Glutamatergic neuron (in vitro differentiated cells): ENCODE results near the gene MAB21L4. TPM values are rescaled to one million over a fixed set of nuclear protein-coding genes. Genes with fewer than 3 reads are reported as not detected.

ENCODE experiments used
- DNase-seq: peaks from one replicate; pipeline ENCODE4 v3.0.0; 2022
- H3K27ac Mint-ChIP-seq: one replicate; pipeline ENCODE4 v1.8.0; 2020; ENCODE audit warnings: mild to moderate bottlenecking, mixed read lengths, inconsistent platforms; ENCODE audit not compliant: unreplicated experiment
- H3K27me3 Mint-ChIP-seq: one replicate; pipeline ENCODE4 v1.8.0; 2020; ENCODE audit warnings: mild to moderate bottlenecking, moderate library complexity, mixed read lengths, inconsistent platforms; ENCODE audit not compliant: unreplicated experiment
- H3K36me3 Mint-ChIP-seq: one replicate; pipeline ENCODE4 v1.8.0; 2020; ENCODE audit warnings: mild to moderate bottlenecking, mixed read lengths, inconsistent platforms; ENCODE audit not compliant: unreplicated experiment
- H3K4me1 Mint-ChIP-seq: one replicate; pipeline ENCODE4 v1.8.0; 2020; ENCODE audit warnings: mild to moderate bottlenecking, low read depth, mixed read lengths, inconsistent platforms; ENCODE audit not compliant: unreplicated experiment
- H3K4me3 Mint-ChIP-seq: one replicate; pipeline ENCODE4 v1.8.0; 2020; ENCODE audit warnings: mild to moderate bottlenecking, mixed read lengths, inconsistent platforms; ENCODE audit not compliant: unreplicated experiment
- H3K9me3 Mint-ChIP-seq: one replicate; pipeline ENCODE4 v1.8.0; 2020; ENCODE audit warnings: mild to moderate bottlenecking, moderate library complexity, mixed read lengths, inconsistent platforms; ENCODE audit not compliant: unreplicated experiment
- CTCF ChIP-seq: fragments of 200-600 bp; sonication (generic); IDR thresholded peaks from one replicate; pipeline ENCODE4 v1.5.0; 2021; ENCODE audit not compliant: partially characterized antibody, unreplicated experiment
- total RNA-seq: library from RNA; stranded (reverse); fragmentation: NEBNext Ultra II Directional; extraction: Animal tissue kit (Norgen Biotek cat#: 25700); gene quantifications from one replicate; pipeline ENCODE4 v1.2.1, GENCODE V29; 2021; ENCODE audit not compliant: unreplicated experiment

Gene MAB21L4
- total RNA-seq, 1 donor from 2014 or later = not detected

DNA sequence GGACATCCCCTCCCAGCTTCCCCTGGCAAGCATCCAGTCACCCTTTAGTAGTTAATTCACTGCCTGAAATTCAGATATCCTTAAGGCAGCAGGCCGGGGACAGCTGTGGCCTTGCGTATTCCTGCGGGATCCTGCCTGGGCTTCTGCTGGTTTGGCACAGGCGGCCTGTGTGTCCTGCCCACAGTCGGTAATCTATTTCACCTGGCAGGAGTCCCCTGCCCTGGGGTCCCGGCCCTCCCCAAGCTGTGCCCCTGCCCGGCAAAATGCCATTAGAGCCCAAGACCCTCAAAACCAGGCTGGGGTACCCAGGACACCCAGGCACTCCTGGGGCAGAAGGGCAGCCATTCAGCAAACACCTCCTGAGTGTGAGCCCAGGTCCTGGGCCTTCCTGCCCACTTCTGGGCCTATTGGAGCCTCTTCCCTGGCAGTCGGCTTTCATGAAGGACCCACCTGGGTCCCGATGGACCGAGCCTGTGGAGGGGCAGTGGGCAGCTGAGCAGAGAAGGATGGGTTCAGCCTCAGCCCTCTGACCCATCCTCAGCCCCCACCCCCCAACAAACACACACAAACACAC is 21.8 kb upstream of the MAB21L4 start:
- DNase-seq = peak; percentile 66
- H3K4me1 Mint-ChIP-seq = peaks cover 3% of the 10 kb centered on the region
- no peak overlapping the region for H3K27ac Mint-ChIP-seq
- no peak for TF ChIP-seq CTCF
- peaks cover 3% of the 10 kb centered on the region for H3K9me3 Mint-ChIP-seq
- no peaks in the 10 kb centered on the region for H3K27me3 Mint-ChIP-seq
- peak overlapping the region; percentile 69 for H3K4me3 Mint-ChIP-seq
- no peaks in the 10 kb centered on the region for H3K36me3 Mint-ChIP-seq

DNA sequence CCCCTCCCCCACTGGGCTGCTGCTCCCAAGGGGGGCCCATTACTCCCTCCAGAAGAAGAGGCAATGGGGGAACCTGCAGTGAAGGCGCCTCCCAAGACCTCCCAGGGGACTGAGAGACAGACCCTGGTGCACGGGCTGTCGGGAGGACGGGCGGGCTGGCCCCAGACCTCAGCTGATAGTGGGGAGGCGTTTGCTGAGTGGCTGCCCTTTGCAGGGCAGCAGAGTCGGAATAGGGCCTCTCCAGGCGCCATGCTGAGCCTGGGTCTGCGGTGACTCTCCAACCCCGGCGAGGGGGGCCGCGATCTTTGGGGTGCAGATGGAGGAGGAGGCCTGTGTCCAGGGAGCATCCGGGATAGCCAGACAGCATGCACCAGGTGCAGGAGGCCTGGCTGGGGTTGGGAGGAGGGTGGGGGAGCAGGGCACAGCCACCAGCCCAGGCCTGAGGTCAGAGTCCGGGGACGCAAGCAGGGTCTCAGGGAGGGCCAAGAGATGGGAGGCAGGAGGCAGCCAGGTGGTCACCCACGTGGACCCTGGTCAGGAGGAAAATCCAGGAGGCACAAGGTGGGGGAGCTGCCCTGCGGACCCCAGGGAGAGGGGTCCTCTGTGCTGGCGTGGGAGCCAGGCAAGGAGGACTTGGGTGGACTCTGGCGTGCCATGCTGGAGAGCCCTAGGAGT is 21.2 kb upstream of the MAB21L4 start:
- H3K4me3 Mint-ChIP-seq = peak overlapping the region; percentile 69
- H3K4me1 Mint-ChIP-seq = peaks cover 3% of the 10 kb centered on the region
- no peaks in the 10 kb centered on the region for H3K36me3 Mint-ChIP-seq
- TF ChIP-seq CTCF = no peak
- peak overlapping the region; percentile 55 for H3K27ac Mint-ChIP-seq
- peak; percentile 55 for DNase-seq
- no peaks in the 10 kb centered on the region for H3K27me3 Mint-ChIP-seq
- H3K9me3 Mint-ChIP-seq = peaks cover 4% of the 10 kb centered on the region

DNA sequence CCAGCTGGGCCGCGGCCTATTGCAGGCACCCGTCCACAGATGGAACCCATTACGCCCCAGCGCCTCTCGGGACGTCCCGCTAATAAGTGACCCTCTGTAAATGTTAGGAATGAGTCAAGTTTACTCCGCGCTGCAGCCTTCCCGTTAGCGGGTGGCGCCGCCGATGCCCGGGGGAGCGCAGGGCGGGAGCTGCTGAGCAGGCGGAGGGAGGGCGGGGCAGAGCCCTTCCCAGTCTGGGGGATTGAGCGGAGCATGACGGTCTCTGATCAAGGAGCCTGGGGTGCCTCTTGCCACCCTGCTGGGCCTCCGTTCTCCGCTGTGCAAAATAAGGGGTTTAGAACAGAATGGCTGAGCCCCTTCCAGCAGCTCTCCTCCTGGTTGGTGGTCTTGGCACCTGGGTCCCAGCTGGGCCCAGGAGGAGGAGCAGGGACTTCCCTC is 20.6 kb upstream of the MAB21L4 start:
- DNase-seq = peak; percentile 82
- Mint-ChIP-seq H3K27me3 (no peaks in the 10 kb centered on the region), H3K9me3 (peaks cover 4% of the 10 kb centered on the region), H3K27ac (no peak overlapping the region), H3K4me1 (peaks cover 3% of the 10 kb centered on the region), H3K4me3 (peak overlapping the region; percentile 25), H3K36me3 (no peaks in the 10 kb centered on the region)
- TF ChIP-seq CTCF = no peak

DNA sequence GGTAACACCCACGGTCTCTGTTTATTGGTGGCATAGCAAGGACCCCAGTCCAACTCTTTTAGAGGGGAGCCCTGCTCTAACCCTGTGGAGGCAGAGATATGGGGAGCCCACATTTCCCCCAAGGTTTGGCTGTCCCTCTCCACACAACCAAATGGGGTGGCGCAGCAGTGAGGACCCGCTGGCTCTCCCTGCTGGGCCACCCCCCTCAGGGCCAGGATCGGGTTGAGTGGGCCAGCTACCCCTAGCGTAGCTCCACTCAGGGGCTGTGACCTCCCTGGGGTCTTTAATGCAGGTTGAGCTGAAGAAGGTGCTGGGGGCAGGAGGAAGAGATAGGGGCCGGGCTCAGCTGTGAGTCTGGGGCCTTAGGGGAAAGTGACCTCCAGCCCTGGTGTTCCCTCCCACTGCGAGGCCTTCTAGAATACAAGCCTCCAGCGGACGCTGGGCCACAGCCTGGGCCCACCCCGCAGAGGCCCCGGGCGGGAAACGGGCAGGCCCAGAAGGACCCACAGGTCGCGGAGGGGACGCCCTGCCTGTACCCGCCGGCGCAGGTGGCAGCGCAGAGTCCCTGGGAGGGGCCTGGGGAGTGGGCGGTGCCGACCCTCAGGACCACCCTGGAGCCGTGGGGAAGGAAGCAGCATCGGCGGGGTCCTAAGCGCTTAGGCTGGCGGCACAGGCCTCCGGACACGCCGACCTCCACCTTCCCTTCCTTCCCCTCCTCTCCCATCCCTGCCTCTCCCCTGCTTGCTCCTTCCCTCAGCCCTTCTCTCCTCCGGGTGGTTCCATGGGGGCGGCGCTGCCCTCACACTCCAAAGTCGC is 19.8 kb upstream of the MAB21L4 start:
- Mint-ChIP-seq H3K4me1 (peaks cover 3% of the 10 kb centered on the region), H3K4me3 (no peak overlapping the region), H3K27me3 (peaks cover under 1% of the 10 kb centered on the region), H3K27ac (no peak overlapping the region), H3K9me3 (peaks cover 4% of the 10 kb centered on the region), H3K36me3 (no peaks in the 10 kb centered on the region)
- peak; percentile 52 for DNase-seq
- TF ChIP-seq CTCF = no peak
